H9 (cell line): ENCODE results near the gene ADORA1. TPM values are rescaled to one million over a fixed set of nuclear protein-coding genes. Genes with fewer than 3 reads are reported as not detected.

ENCODE experiments used
- DNase-seq: peaks from one replicate; pipeline ENCODE4 v3.0.0-alpha.2; 2017
- H2AFZ ChIP-seq: one replicate; pipeline ENCODE4 v1.6.1; 2013; ENCODE audit warnings: mild to moderate bottlenecking, low read length, control low read depth, moderate library complexity
- H2AK5ac ChIP-seq: 2 replicates; pipeline ENCODE4 v1.6.1; 2013; ENCODE audit warnings: low read length, control low read depth, mixed read lengths; ENCODE audit not compliant: insufficient read length
- H2BK120ac ChIP-seq: one replicate; pipeline ENCODE4 v1.6.1; 2013; ENCODE audit warnings: low read depth, mild to moderate bottlenecking, low read length, control low read depth, inconsistent platforms; ENCODE audit not compliant: poor library complexity, severe bottlenecking
- H2BK12ac ChIP-seq: 2 replicates; pipeline ENCODE4 v1.6.1; 2013; ENCODE audit warnings: low read length, control low read depth, mixed read lengths, low read depth; ENCODE audit not compliant: insufficient read length
- H2BK15ac ChIP-seq: 2 replicates; pipeline ENCODE4 v1.6.1; 2013; ENCODE audit warnings: low read depth, low read length, control low read depth
- H2BK20ac ChIP-seq: one replicate; pipeline ENCODE4 v1.6.1; 2013; ENCODE audit warnings: low read depth, mild to moderate bottlenecking, low read length, control low read depth, inconsistent platforms; ENCODE audit not compliant: poor library complexity, severe bottlenecking
- H2BK5ac ChIP-seq: 2 replicates; pipeline ENCODE4 v1.6.1; 2013; ENCODE audit warnings: low read length, control low read depth, mixed read lengths; ENCODE audit not compliant: insufficient read length
- H3K14ac ChIP-seq: 2 replicates; pipeline ENCODE4 v1.6.1; 2013; ENCODE audit warnings: low read length, control low read depth; ENCODE audit not compliant: insufficient read depth
- H3K18ac ChIP-seq: 2 replicates; pipeline ENCODE4 v1.6.1; 2013; ENCODE audit warnings: low read depth, mild to moderate bottlenecking, mixed read lengths, low read length, control low read depth; ENCODE audit not compliant: insufficient read length
- H3K23ac ChIP-seq: 2 replicates; pipeline ENCODE4 v1.6.1; 2013; ENCODE audit warnings: low read length, control low read depth, mixed read lengths, low read depth; ENCODE audit not compliant: insufficient read length
- H3K23me2 ChIP-seq: 2 replicates; pipeline ENCODE4 v1.6.1; 2013; ENCODE audit warnings: low read depth, mild to moderate bottlenecking, mixed read lengths, low read length, control low read depth; ENCODE audit not compliant: insufficient read length, poor library complexity, severe bottlenecking
- H3K27ac ChIP-seq: 2 replicates; pipeline ENCODE4 v1.5.1; 2013; ENCODE audit warnings: low read length, control low read depth, mixed read lengths, low read depth; ENCODE audit not compliant: insufficient read length
- H3K27me3 ChIP-seq: 2 replicates; pipeline ENCODE4 v1.6.1; 2013; ENCODE audit warnings: low read length, control low read depth, inconsistent platforms; ENCODE audit not compliant: insufficient read depth
- H3K4ac ChIP-seq: 2 replicates; pipeline ENCODE4 v1.6.1; 2013; ENCODE audit warnings: low read depth, mild to moderate bottlenecking, control low read depth, inconsistent platforms, low read length, moderate library complexity
- H3K4me1 ChIP-seq: 2 replicates; pipeline ENCODE4 v1.6.1; 2013; ENCODE audit warnings: low read length, control low read depth, inconsistent platforms; ENCODE audit not compliant: insufficient read depth
- H3K4me2 ChIP-seq: 2 replicates; pipeline ENCODE4 v1.6.1; 2013; ENCODE audit warnings: low read length, control low read depth, mixed read lengths; ENCODE audit not compliant: insufficient read length, insufficient read depth
- H3K56ac ChIP-seq: 2 replicates; pipeline ENCODE4 v1.6.1; 2013; ENCODE audit warnings: low read depth, mild to moderate bottlenecking, mixed read lengths, low read length, control low read depth; ENCODE audit not compliant: insufficient read length
- H3K79me1 ChIP-seq: 2 replicates; pipeline ENCODE4 v1.6.1; 2013; ENCODE audit warnings: low read depth, mild to moderate bottlenecking, moderate library complexity, low read length, control low read depth, inconsistent platforms; ENCODE audit not compliant: insufficient read depth, poor library complexity, severe bottlenecking
- H3K79me2 ChIP-seq: 2 replicates; pipeline ENCODE4 v1.6.1; 2013; ENCODE audit warnings: low read length, control low read depth, inconsistent platforms; ENCODE audit not compliant: insufficient read depth
- H3K9ac ChIP-seq: 2 replicates; pipeline ENCODE4 v1.6.1; 2013; ENCODE audit warnings: low read length, control low read depth, mixed read lengths; ENCODE audit not compliant: insufficient read length; ENCODE audit errors: extremely low read depth
- H3K9me3 ChIP-seq: one replicate; pipeline ENCODE4 v1.6.1; 2013; ENCODE audit warnings: low read depth, low read length, inconsistent platforms; ENCODE audit not compliant: control insufficient read depth
- H3T11ph ChIP-seq: one replicate; pipeline ENCODE4 v1.6.1; 2013; ENCODE audit warnings: mild to moderate bottlenecking, low read length, control low read depth, inconsistent platforms
- H4K20me1 ChIP-seq: one replicate; pipeline ENCODE4 v1.6.1; 2013; ENCODE audit not compliant: control insufficient read depth, insufficient read length, insufficient read depth
- H4K5ac ChIP-seq: 2 replicates; pipeline ENCODE4 v1.6.1; 2013; ENCODE audit warnings: low read depth, mild to moderate bottlenecking, mixed read lengths, low read length, control low read depth; ENCODE audit not compliant: insufficient read length
- H4K8ac ChIP-seq: replicated peaks from 2 replicates; pipeline ENCODE4 v1.6.1; 2013; ENCODE audit warnings: low read length, control low read depth, mixed read lengths, low read depth; ENCODE audit not compliant: insufficient read length
- H4K91ac ChIP-seq: 2 replicates; pipeline ENCODE4 v1.6.1; 2013; ENCODE audit warnings: low read depth, mild to moderate bottlenecking, moderate library complexity, mixed read lengths, low read length, control low read depth; ENCODE audit not compliant: insufficient read length
- H3K27ac Mint-ChIP-seq, 3 experiments: 2 replicates in 2 of 3; 3 replicates in 1 of 3; pipeline ENCODE4 v1.8.0; 2020 to 2021; ENCODE audit warnings: mixed read lengths in 3 of 3, mild to moderate bottlenecking in 1 of 3, moderate library complexity in 1 of 3
- H3K27me3 Mint-ChIP-seq: 2 replicates; pipeline ENCODE4 v1.8.0; 2021; ENCODE audit warnings: low read depth, mild to moderate bottlenecking, moderate library complexity, mixed read lengths
- H3K36me3 Mint-ChIP-seq, 3 experiments: 2 replicates in 2 of 3; 3 replicates in 1 of 3; pipeline ENCODE4 v1.8.0; 2020 to 2021; ENCODE audit warnings: low read depth in 3 of 3, mixed read lengths in 3 of 3; ENCODE audit not compliant: insufficient read depth in 1 of 3
- H3K4me1 Mint-ChIP-seq, 2 experiments: 2 replicates each; pipeline ENCODE4 v1.8.0; 2020; ENCODE audit warnings: mixed read lengths in 2 of 2
- H3K4me3 Mint-ChIP-seq, 2 experiments: 2 replicates in 1 of 2; 3 replicates in 1 of 2; pipeline ENCODE4 v1.8.0; 2020 to 2021; ENCODE audit warnings: mild to moderate bottlenecking in 2 of 2, mixed read lengths in 2 of 2, moderate library complexity in 1 of 2
- H3K9me3 Mint-ChIP-seq, 2 experiments: 2 replicates in 1 of 2; 3 replicates in 1 of 2; pipeline ENCODE4 v1.8.0; 2020; ENCODE audit warnings: mild to moderate bottlenecking in 2 of 2, mixed read lengths in 2 of 2, moderate library complexity in 1 of 2
- CTCF ChIP-seq: fragments of 200-600 bp; sonication (generic); conservative IDR thresholded peaks from 3 replicates; pipeline ENCODE4 v1.8.0; 2021; ENCODE audit warnings: antibody characterized with exemption, mild to moderate bottlenecking
- WGBS: extraction: QIAGEN DNeasy Blood & Tissue Kit; methylation state at CpG from one replicate; pipeline ENCODE4 v1.1.7; 2013; ENCODE audit warnings: missing lambda C conversion rate, low lambda C conversion rate, mixed read lengths; ENCODE audit not compliant: insufficient read length; ENCODE audit errors: extremely low coverage; 5-methylcytosine and 5-hydroxymethylcytosine counted together
- total RNA-seq: library from RNA; stranded (reverse); gene quantifications from 2 replicates; pipeline ENCODE4 v1.2.1, GENCODE V29; 2021

ADORA1 gene
- total RNA-seq, 1 experiment from 2014 or later, result 1.3 TPM

GRCh38 chr1:203099805-203100515, 27.6 kb upstream of the ADORA1 start:
- Histone ChIP-seq H3K9me3 (no peaks in the 10 kb centered on the region), H3K79me1 (no peaks in the 10 kb centered on the region), H3K14ac (no peak overlapping the region)

More at GRCh38 chr1:203099805-203100515, 27.6 kb upstream of the ADORA1 start:
- H3K27ac Mint-ChIP-seq, result no peak overlapping the region
- no peak overlapping the region for H3K56ac ChIP-seq
- H4K5ac ChIP-seq, result no peak overlapping the region
- H2BK15ac ChIP-seq, result no peak overlapping the region
- no peak overlapping the region for H2AFZ ChIP-seq
- no CpG with 5 or more reads among the region's 7 CpGs for WGBS
- H3K36me3 Mint-ChIP-seq, result peaks cover 3 to 13% (median 8%) of the 10 kb centered on the region in 3 experiments; a peak in 6 of 7 replicates
- H3K4me2 ChIP-seq, result no peak overlapping the region
- no peak overlapping the region for H2BK20ac ChIP-seq
- H2BK5ac ChIP-seq, result no peak overlapping the region
- no peak overlapping the region for H2AK5ac ChIP-seq
- H2BK12ac ChIP-seq, result no peak overlapping the region
- H3K4me3 Mint-ChIP-seq, result no peak overlapping the region
- H3K18ac ChIP-seq, result no peak overlapping the region
- H3K9ac ChIP-seq, result no peak overlapping the region
- no peak overlapping the region for H4K91ac ChIP-seq
- no peaks in the 10 kb centered on the region for H3K23me2 ChIP-seq
- no peak for DNase-seq
- no peak overlapping the region for H3K23ac ChIP-seq
- H3T11ph ChIP-seq, result no peak overlapping the region
- H3K4me1 Mint-ChIP-seq, result no peaks in the 10 kb centered on the region
- no peak for TF ChIP-seq CTCF
- H3K4ac ChIP-seq, result no peak overlapping the region
- H3K27me3 ChIP-seq, result no peaks in the 10 kb centered on the region
- no peaks in the 10 kb centered on the region for H4K20me1 ChIP-seq
- no peaks in the 10 kb centered on the region for H3K79me2 ChIP-seq
- H2BK120ac ChIP-seq, result no peak overlapping the region
- H3K27ac ChIP-seq, result no peak overlapping the region
- H3K27me3 Mint-ChIP-seq, result peaks cover 9% of the 10 kb centered on the region
- no peaks in the 10 kb centered on the region for H3K4me1 ChIP-seq
- H4K8ac ChIP-seq, result no peak overlapping the region
- peaks cover 16 to 22% of the 10 kb centered on the region in 2 experiments for H3K9me3 Mint-ChIP-seq
